ENCODE measurements around the gene F2RL3. TPM values are rescaled to one million over a fixed set of nuclear protein-coding genes. Genes with fewer than 3 reads are reported as not detected.

The F2RL3 gene
- total and polyA plus RNA-seq, 9 of the 15 experiments (the other 6 are each of a cell fraction or from before 2014, with no cell fraction given), result 1.4 to 27.6 (median 11.9) TPM

DNA sequence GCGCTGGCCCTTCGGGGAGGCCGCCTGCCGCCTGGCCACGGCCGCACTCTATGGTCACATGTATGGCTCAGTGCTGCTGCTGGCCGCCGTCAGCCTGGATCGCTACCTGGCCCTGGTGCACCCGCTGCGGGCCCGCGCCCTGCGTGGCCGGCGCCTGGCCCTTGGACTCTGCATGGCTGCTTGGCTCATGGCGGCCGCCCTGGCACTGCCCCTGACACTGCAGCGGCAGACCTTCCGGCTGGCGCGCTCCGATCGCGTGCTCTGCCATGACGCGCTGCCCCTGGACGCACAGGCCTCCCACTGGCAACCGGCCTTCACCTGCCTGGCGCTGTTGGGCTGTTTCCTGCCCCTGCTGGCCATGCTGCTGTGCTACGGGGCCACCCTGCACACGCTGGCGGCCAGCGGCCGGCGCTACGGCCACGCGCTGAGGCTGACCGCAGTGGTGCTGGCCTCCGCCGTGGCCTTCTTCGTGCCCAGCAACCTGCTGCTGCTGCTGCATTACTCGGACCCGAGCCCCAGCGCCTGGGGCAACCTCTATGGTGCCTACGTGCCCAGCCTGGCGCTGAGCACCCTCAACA is 1.2 kb downstream of the F2RL3 start (continued):
- TF ChIP-seq ZBTB5 (IDR thresholded peaks at IDR 0.05) (no peak), PTTG1 (tag; IDR thresholded peaks at IDR 0.05; ENCODE audit: low read depth) (no peak), ZHX1 (conservative IDR thresholded peaks at IDR 0.05; ENCODE audit: low read length) (no peak), FOXJ2 (tag; IDR thresholded peaks at IDR 0.05) (no peak), EGR1 (conservative IDR thresholded peaks at IDR 0.05) (no peak), ARID2 (IDR thresholded peaks at IDR 0.05) (no peak), MECOM (CRISPR knock-in tag; IDR thresholded peaks at IDR 0.05) (no peak), CXXC5 (CRISPR knock-in tag; IDR thresholded peaks at IDR 0.05) (peak; percentile 83; the same call in 1 of the 2 replicates), EP300 (IDR thresholded peaks at IDR 0.05; ENCODE audit: low read length) (no peak; the same call in 1 of the 2 replicates), U2AF1 (optimal IDR thresholded peaks at IDR 0.05; ENCODE audit: low read depth, low read length) (peak; percentile 63), WHSC1 (IDR thresholded peaks at IDR 0.05; ENCODE audit: low read length) (peak; percentile 29), CTBP1 (IDR thresholded peaks at IDR 0.05; ENCODE audit: borderline replicate concordance) (peak; percentile 78), SREBF1 (IDR thresholded peaks at IDR 0.05; ENCODE audit: borderline replicate concordance, low read depth, low read length) (no peak), BHLHE40 (IDR thresholded peaks at IDR 0.05; ENCODE audit: low read length) (peak; percentile 59; the same call in 1 of the 2 replicates), SMARCA5 (IDR thresholded peaks at IDR 0.05) (no peak)
- TF ChIP-seq, protein P1, sequence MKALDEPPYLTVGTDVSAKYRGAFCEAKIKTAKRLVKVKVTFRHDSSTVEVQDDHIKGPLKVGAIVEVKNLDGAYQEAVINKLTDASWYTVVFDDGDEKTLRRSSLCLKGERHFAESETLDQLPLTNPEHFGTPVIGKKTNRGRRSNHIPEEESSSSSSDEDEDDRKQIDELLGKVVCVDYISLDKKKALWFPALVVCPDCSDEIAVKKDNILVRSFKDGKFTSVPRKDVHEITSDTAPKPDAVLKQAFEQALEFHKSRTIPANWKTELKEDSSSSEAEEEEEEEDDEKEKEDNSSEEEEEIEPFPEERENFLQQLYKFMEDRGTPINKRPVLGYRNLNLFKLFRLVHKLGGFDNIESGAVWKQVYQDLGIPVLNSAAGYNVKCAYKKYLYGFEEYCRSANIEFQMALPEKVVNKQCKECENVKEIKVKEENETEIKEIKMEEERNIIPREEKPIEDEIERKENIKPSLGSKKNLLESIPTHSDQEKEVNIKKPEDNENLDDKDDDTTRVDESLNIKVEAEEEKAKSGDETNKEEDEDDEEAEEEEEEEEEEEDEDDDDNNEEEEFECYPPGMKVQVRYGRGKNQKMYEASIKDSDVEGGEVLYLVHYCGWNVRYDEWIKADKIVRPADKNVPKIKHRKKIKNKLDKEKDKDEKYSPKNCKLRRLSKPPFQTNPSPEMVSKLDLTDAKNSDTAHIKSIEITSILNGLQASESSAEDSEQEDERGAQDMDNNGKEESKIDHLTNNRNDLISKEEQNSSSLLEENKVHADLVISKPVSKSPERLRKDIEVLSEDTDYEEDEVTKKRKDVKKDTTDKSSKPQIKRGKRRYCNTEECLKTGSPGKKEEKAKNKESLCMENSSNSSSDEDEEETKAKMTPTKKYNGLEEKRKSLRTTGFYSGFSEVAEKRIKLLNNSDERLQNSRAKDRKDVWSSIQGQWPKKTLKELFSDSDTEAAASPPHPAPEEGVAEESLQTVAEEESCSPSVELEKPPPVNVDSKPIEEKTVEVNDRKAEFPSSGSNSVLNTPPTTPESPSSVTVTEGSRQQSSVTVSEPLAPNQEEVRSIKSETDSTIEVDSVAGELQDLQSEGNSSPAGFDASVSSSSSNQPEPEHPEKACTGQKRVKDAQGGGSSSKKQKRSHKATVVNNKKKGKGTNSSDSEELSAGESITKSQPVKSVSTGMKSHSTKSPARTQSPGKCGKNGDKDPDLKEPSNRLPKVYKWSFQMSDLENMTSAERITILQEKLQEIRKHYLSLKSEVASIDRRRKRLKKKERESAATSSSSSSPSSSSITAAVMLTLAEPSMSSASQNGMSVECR (CRISPR knock-in tag; IDR thresholded peaks at IDR 0.05), result peak; percentile 94
- TF ChIP-seq, protein P2, sequence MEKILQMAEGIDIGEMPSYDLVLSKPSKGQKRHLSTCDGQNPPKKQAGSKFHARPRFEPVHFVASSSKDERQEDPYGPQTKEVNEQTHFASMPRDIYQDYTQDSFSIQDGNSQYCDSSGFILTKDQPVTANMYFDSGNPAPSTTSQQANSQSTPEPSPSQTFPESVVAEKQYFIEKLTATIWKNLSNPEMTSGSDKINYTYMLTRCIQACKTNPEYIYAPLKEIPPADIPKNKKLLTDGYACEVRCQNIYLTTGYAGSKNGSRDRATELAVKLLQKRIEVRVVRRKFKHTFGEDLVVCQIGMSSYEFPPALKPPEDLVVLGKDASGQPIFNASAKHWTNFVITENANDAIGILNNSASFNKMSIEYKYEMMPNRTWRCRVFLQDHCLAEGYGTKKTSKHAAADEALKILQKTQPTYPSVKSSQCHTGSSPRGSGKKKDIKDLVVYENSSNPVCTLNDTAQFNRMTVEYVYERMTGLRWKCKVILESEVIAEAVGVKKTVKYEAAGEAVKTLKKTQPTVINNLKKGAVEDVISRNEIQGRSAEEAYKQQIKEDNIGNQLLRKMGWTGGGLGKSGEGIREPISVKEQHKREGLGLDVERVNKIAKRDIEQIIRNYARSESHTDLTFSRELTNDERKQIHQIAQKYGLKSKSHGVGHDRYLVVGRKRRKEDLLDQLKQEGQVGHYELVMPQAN (IDR thresholded peaks at IDR 0.05; ENCODE audit: borderline replicate concordance), result no peak
- TF ChIP-seq, protein P3, sequence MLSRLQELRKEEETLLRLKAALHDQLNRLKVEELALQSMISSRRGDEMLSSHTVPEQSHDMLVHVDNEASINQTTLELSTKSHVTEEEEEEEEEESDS (CRISPR knock-in tag; IDR thresholded peaks at IDR 0.05), result no peak
